ENCODE data around the gene TMEM131. TPM values are rescaled to one million over a fixed set of nuclear protein-coding genes. Genes with fewer than 3 reads are reported as not detected.

The TMEM131 gene
- total and polyA plus RNA-seq, 2 of the 8 experiments (the other 6 are each of a cell fraction or from before 2014, with no cell fraction given), result 9.7 to 22.9 TPM

GRCh38 chr2:97769308-97769707 lies 226.4 kb downstream of the TMEM131 start:
- CTCF ChIA-PET (ENCODE audit: partially characterized antibody), result interaction anchor here (0.6 to 3.2 kb wide), 5 partner anchors 18 to 619 kb away, joined by 3 to 17 read pairs (median 4); no protein-coding TSS in a partner anchor

More at GRCh38 chr2:97769308-97769707, 226.4 kb downstream of the TMEM131 start:
- Histone ChIP-seq H3K23ac (ENCODE audit: insufficient read length) (no peak overlapping the region), H2BK15ac (ENCODE audit: low read length) (no peak overlapping the region), H3K79me1 (ENCODE audit: low read depth, low read length) (no peaks in the 10 kb centered on the region), H4K91ac (replicated peaks; ENCODE audit: insufficient read length, low read length) (no peak overlapping the region), H3K14ac (ENCODE audit: insufficient read length) (no peak overlapping the region), H2BK12ac (ENCODE audit: low read depth, low read length) (no peak overlapping the region), H3K56ac (replicated peaks; ENCODE audit: insufficient read length, low read depth, low read length) (no peak overlapping the region), H3K9me3 (ENCODE audit: insufficient read depth in 2 of 2, low read depth in 1 of 2, low read length in 1 of 2) (no peaks in the 10 kb centered on the region), H2AFZ (ENCODE audit: low read length) (no peak overlapping the region), H2BK20ac (ENCODE audit: low read length) (no peak overlapping the region), H3K36me3 (ENCODE audit: control insufficient read depth in 2 of 4, insufficient read depth in 4 of 4, low read length in 3 of 4) (peaks cover 0 to 9% (median 0%) of the 10 kb centered on the region in 4 experiments; a peak in 4 of 8 replicates), H2BK120ac (replicated peaks; ENCODE audit: low read depth, low read length) (no peak overlapping the region), H4K8ac (ENCODE audit: extremely low read depth, insufficient read depth, low read length) (no peak overlapping the region), H3K27me3 (replicated peaks in 1 of 4; ENCODE audit: control insufficient read depth in 3 of 4, extremely low read depth in 1 of 4, insufficient read depth in 3 of 4, low read length in 3 of 4) (no peaks in the 10 kb centered on the region), H2BK5ac (ENCODE audit: low read depth, low read length) (no peak overlapping the region), H3K4me3 (ENCODE audit: extremely low read depth in 1 of 4, insufficient read depth in 2 of 4, low read depth in 3 of 4, low read length in 4 of 4) (no peak overlapping the region), H3K18ac (ENCODE audit: extremely low read depth, low read length) (no peak overlapping the region), H3K4me1 (replicated peaks in 1 of 4; ENCODE audit: control insufficient read depth in 3 of 4, insufficient read depth in 4 of 4, low read length in 3 of 4) (peaks cover 0 to 13% (median 0%) of the 10 kb centered on the region in 4 experiments; a peak in 2 of 7 replicates), H3K23me2 (ENCODE audit: low read depth, low read length) (no peaks in the 10 kb centered on the region), H3K4ac (replicated peaks; ENCODE audit: insufficient read length, low read depth, low read length) (no peak overlapping the region), H4K5ac (ENCODE audit: insufficient read length, low read depth, low read length) (no peak overlapping the region), H3K9ac (replicated peaks in 1 of 4; ENCODE audit: extremely low read depth in 1 of 4, low read depth in 3 of 4, low read length in 3 of 4) (no peak overlapping the region), H3K27ac (ENCODE audit: low read depth, low read length) (no peak overlapping the region), H2AK5ac (ENCODE audit: low read depth, low read length) (no peak overlapping the region), H3K79me2 (ENCODE audit: control insufficient read depth in 1 of 2, insufficient read depth in 2 of 2, low read length in 2 of 2) (no peaks in the 10 kb centered on the region), H4K20me1 (replicated peaks in 1 of 2; ENCODE audit: control insufficient read depth in 1 of 2, insufficient read depth in 2 of 2, low read length in 2 of 2) (peaks cover 0 to 2% of the 10 kb centered on the region in 2 experiments), H3K4me2 (ENCODE audit: insufficient read depth in 1 of 2, low read depth in 2 of 2, low read length in 2 of 2) (no peak overlapping the region)
- TF ChIP-seq NANOG (IDR thresholded peaks at IDR 0.05; ENCODE audit: insufficient read depth, low read depth, low read length, poor library complexity, severe bottlenecking) (no peak), TAF7 (optimal IDR thresholded peaks at IDR 0.05; ENCODE audit: borderline replicate concordance, low read depth, low read length) (no peak)
- WGBS, 2 experiments (ENCODE audit: extremely low coverage in 1 of 2, insufficient coverage in 1 of 2, insufficient read length in 1 of 2, insufficient replicate concordance in 2 of 2, low coverage in 1 of 2, low lambda C conversion rate in 2 of 2, missing lambda C conversion rate in 1 of 2), result 84% methylated on average over 3 of the region's 3 CpGs; no CpG with 5 or more reads in 1 of the 2 experiments
- DNase-seq (ENCODE audit: low read depth in 1 of 2, low spot score in 2 of 2) (no peak), FAIRE-seq (no peak)
- POLR2A ChIA-PET (ENCODE audit: partially characterized antibody), result no interaction called here

Data from H1 (cell line).